Measurements from ENCODE around the gene OR5AU1.

OR5AU1 gene

GRCh38 chr14:21155963-21156362 lies at the start of gene OR5AU1:
TSS of gene OR5AU1 (minus strand) at chr14:21156063. CDS start at chr14:21155872, 191 bp downstream.
- in situ Hi-C loops (cut with MboI; ENCODE audit: low sequenced_read_pairs), result no loop called here

DNA sequence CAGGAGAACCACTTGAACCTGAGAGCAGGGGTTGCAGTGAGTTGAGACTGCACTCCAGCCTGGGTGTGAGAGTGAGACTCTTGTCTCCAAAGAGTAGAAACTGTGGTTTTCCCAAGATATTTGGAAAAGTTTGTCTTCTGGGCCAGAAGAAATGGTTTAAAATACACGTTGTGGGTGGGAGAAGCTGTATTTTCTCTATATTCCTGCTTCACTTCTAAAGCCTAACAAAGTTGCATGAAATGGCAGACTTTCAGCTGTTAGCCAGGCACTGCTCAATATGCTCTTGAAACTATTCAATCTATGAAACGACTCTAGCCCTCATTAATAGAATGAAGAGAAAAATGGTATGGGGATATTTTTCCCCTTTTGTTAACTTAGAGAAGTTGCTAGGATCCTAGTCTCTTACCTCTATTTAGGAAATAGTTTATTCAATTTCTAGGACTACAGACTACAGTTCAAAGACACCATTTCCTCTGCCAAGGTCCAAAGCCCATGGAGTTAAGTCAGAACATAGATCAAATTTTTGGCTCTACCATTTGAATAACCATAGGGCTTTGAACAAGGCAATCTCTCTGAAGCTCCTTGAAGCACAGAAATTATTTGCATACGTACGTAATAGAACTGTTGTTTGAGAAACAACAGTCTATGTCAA lies 49.3 kb upstream of the OR5AU1 start:
- in situ Hi-C loops (cut with MboI; ENCODE audit: low sequenced_read_pairs), result no loop called here

GRCh38 chr14:21204167-21205025 lies 48.5 kb upstream of the OR5AU1 start:
- in situ Hi-C loops (cut with MboI; ENCODE audit: low sequenced_read_pairs), result no loop called here

GRCh38 chr14:21203470-21204166 lies 47.8 kb upstream of the OR5AU1 start:
- in situ Hi-C loops (cut with MboI; ENCODE audit: low sequenced_read_pairs), result no loop called here

DNA sequence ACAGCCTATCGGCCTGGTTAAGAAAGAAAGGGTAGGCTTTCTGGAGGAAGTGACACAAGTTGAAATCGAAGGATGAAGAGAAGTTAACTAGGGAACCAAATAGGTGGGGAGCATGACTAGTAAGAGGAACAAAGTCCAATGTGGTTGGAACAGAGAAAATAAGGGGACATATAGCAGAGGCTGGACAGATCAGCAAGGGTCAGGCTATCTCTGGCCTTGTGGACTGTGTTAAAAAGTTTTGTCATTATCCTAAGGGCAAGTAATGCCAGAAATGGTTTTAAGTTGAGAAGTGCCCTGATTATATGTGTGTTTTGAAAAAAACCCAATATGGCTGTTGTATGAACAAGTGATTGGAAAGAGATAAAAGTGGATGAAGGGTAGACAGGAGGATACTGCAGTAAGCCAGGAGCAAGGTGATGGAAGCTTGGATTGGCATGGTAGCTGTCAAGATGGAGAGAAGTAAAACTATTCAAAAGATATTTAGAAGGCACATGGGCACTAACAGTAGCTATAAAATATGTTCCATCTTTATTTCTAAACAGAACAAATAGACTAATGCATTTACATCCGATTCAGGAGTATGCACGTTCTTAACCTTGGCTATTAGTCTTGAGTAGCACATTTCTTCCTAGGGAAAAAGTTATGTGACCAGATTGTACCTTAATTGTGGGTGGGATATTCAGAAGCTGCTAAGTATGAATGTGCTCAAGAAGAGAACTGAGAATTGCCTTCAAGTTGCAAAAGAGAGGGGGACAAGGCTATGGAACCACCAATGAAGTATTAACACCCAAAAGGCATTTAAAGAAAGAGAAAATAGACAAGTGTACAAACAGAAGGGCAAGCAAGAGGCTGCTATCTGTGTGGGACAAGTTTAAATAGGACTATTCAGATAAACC lies 46.8 kb upstream of the OR5AU1 start:
- in situ Hi-C loops (cut with MboI; ENCODE audit: low sequenced_read_pairs), result no loop called here

GRCh38 chr14:21201732-21202462 lies 46.0 kb upstream of the OR5AU1 start:
- in situ Hi-C loops (cut with MboI; ENCODE audit: low sequenced_read_pairs), result no loop called here

DNA sequence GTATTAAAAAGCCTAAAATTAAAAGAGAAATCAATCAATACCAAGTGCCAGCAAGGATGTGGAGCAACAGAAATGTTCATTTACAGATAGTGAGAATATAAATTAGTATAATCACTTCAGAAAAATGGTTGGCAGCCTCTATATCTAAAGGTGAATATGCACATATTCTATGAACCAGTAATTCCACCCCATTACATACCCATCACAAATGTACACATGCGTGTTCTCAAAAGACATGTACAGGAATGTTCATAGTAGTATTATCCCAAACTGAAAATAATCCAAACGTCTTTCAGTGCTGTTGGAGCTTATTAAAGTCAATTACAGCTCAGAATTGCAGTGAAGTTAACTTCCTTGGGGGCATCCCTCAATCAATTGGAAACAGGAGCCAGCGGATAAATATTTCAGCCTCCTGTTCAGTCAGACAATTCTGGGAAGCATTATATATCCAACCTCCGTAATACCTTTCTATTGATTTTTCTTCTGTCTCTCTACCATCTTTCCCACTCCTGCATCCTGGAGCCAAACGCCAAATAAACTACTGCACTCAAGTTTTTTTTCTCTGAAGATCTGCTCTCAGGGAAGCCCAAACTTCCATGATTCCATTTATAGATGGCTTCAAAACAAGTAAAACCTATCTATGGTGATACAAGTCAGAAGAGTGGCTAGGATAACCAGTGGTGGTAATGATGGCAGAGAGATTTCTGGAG lies 45.0 kb upstream of the OR5AU1 start:
- in situ Hi-C loops (cut with MboI; ENCODE audit: low sequenced_read_pairs), result no loop called here

- in situ Hi-C loops (cut with MboI; ENCODE audit: low sequenced_read_pairs), result no loop called here
Measured at GRCh38 chr14:21199611-21200560, 44.0 kb upstream of the OR5AU1 start.

DNA sequence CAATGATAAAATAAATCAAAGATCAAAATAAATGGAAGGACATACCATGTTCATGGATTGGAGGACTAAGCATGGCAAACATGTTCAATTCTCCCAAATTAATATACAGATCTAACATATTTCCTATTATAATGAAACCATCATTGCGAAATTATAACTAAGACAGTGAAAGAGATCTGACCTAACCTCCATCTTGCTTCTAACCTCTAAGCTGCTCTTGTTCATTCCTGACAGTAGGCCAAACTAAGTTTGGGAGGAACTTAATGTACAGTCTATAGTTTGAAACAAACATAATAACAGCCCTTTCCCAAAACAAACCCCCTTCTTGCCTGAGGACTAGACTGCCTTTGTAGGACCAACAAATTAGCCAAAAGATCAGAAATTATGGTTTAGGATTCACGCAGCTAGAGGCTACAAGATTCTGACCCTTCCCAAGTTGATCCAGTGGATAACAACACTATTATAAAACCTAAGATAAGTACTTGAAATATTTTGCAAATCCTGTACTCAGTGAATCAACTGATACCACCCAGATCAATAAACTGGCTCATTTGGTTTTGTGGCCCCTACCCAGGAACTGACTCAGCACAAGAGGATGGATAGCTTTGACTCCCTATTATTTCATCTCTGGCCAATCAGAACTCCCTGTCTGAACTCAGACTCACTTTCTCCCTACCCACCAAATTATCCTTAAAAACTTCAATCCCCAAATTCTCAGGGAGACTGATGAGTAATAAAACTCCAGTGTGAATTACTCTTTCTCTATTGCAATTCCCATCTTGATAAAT lies 41.7 kb upstream of the OR5AU1 start:
- in situ Hi-C loops (cut with MboI; ENCODE audit: low sequenced_read_pairs), result no loop called here

GRCh38 chr14:21194597-21194996 lies 38.7 kb upstream of the OR5AU1 start:
- in situ Hi-C loops (cut with MboI; ENCODE audit: low sequenced_read_pairs), result no loop called here

- in situ Hi-C loops (cut with MboI; ENCODE audit: low sequenced_read_pairs), result no loop called here
Measured at GRCh38 chr14:21192875-21193535, 37.1 kb upstream of the OR5AU1 start.

DNA sequence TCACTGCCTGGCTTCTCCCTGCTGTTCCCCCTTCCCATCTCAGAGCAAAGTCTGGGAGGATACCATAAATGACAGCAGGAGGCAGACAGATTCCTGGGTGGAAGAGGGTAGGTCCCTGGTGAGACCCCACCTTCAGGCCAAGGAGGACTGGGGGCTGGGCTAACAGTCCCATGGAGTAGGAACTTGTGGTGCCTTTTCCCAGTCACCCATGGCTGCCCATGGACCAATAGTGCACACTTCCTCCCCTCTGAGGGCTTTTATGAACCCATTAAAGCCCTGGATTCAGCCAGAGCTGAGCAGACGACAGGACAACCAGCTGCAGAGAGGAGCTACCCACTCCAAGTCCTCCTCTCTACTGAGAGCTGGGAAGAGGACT lies 36.6 kb upstream of the OR5AU1 start:
- in situ Hi-C loops (cut with MboI; ENCODE audit: low sequenced_read_pairs), result no loop called here

DNA sequence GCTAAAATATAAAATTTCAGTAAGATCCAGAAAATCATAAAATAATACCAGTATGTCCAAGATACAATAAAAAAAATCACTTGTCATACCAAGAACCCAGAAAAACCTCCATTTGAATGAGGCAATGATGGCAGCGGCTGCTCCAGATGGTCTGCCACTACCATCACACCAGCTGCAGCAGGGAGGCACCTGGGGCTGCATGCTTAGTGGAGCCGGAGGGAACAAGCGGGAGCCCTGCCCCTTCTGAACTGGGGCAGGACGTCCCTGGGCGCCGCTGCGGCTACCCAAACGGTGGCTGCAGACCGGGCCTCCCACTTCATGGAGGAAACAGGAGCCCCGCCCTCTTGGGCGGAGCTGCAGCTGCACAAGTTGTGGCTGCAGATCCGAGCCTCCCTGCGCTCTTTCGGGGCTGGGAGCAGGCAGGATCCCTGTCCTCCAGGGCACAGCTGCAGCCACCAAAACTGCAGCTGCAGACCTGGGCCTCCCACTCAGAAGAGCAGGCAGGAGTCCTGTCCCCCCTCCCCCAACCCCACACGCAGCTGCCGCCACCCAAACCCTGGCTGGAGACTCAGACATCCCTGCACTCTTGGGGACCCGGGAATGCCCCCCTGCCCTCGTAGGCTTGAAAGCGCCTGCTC lies 36.1 kb upstream of the OR5AU1 start:
- in situ Hi-C loops (cut with MboI; ENCODE audit: low sequenced_read_pairs), result no loop called here

- in situ Hi-C loops (cut with MboI; ENCODE audit: low sequenced_read_pairs), result no loop called here
Measured at GRCh38 chr14:21191261-21191808, 35.5 kb upstream of the OR5AU1 start.

DNA sequence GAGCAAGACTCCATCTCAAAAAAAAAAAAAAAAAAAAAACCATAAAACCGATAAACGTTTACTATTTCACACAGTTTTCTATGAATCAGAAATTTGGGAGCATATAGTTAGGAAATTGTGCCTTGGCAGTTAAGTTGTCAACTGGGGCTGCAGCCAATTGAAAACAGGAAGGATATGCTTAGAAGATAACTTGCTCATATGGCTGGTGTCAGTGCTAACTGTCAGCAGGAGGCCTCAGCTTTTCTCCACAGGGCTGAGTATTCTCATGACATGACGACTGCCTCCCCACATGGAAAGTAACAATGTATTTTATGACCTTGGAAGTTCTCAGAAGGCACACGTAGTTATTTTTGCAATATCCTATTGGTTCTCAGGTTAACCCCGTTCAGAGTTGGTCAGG lies 29.6 kb upstream of the OR5AU1 start:
- in situ Hi-C loops (cut with MboI; ENCODE audit: low sequenced_read_pairs), result no loop called here

- in situ Hi-C loops (cut with MboI; ENCODE audit: low sequenced_read_pairs), result no loop called here
Measured at GRCh38 chr14:21184254-21184653, 28.4 kb upstream of the OR5AU1 start.
